ENCODE data around the gene EPC2.

Gene EPC2

GRCh38 chr2:148726228-148726627, 81.7 kb downstream of the EPC2 start:
- H3K4me3 ChIP-seq (ENCODE audit: low read length, poor library complexity, severe bottlenecking) = no peak overlapping the region
- no peak overlapping the region for H2AFZ ChIP-seq (ENCODE audit: low read length)
- no peak overlapping the region for H3K9ac ChIP-seq (ENCODE audit: low read depth, low read length, poor library complexity, severe bottlenecking)
- peaks cover 93% of the 10 kb centered on the region for H4K20me1 ChIP-seq (ENCODE audit: insufficient read depth, low read length, poor library complexity, severe bottlenecking)
- H3K4me1 ChIP-seq (ENCODE audit: insufficient read depth, low read length, poor library complexity, severe bottlenecking) = peaks cover 4% of the 10 kb centered on the region
- TF ChIP-seq EZH2phosphoT487 (IDR thresholded peaks at IDR 0.05; ENCODE audit: borderline replicate concordance) (no peak), CTCF (conservative IDR thresholded peaks at IDR 0.05; ENCODE audit: low read length) (no peak)
- H3K9me3 ChIP-seq (ENCODE audit: insufficient read depth, low read depth, low read length) = no peaks in the 10 kb centered on the region
- H3F3A ChIP-seq (ENCODE audit: low read depth) = no peaks in the 10 kb centered on the region
- H3K79me2 ChIP-seq (ENCODE audit: insufficient read depth, low read length) = peaks cover 91% of the 10 kb centered on the region
- H3K9me2 ChIP-seq (replicated peaks; ENCODE audit: low read depth, low read length) = no peaks in the 10 kb centered on the region
- H3K4me2 ChIP-seq (ENCODE audit: low read depth, low read length, poor library complexity, severe bottlenecking) = no peak overlapping the region
- peaks cover 5% of the 10 kb centered on the region; the same call in 1 of the 2 replicates for H3K36me3 ChIP-seq (ENCODE audit: insufficient read depth, low read length)
- H3K27me3 ChIP-seq (ENCODE audit: insufficient read depth, low read length, poor library complexity, severe bottlenecking) = no peaks in the 10 kb centered on the region

GRCh38 chr2:148730085-148730484, 85.5 kb downstream of the EPC2 start:
- Histone ChIP-seq H3K9ac (ENCODE audit: low read depth, low read length, poor library complexity, severe bottlenecking) (no peak overlapping the region), H3K4me2 (ENCODE audit: low read depth, low read length, poor library complexity, severe bottlenecking) (no peak overlapping the region), H2AFZ (ENCODE audit: low read length) (no peak overlapping the region), H3K4me1 (ENCODE audit: insufficient read depth, low read length, poor library complexity, severe bottlenecking) (peaks cover 4% of the 10 kb centered on the region), H4K20me1 (ENCODE audit: insufficient read depth, low read length, poor library complexity, severe bottlenecking) (peaks cover 83% of the 10 kb centered on the region), H3K9me2 (replicated peaks; ENCODE audit: low read depth, low read length) (no peaks in the 10 kb centered on the region), H3K9me3 (ENCODE audit: insufficient read depth, low read depth, low read length) (no peaks in the 10 kb centered on the region), H3K27me3 (ENCODE audit: insufficient read depth, low read length, poor library complexity, severe bottlenecking) (no peaks in the 10 kb centered on the region), H3F3A (ENCODE audit: low read depth) (no peaks in the 10 kb centered on the region), H3K4me3 (ENCODE audit: low read length, poor library complexity, severe bottlenecking) (no peak overlapping the region), H3K79me2 (ENCODE audit: insufficient read depth, low read length) (peaks cover 88% of the 10 kb centered on the region), H3K36me3 (ENCODE audit: insufficient read depth, low read length) (peaks cover 5% of the 10 kb centered on the region; the same call in 1 of the 2 replicates)
- no peak for TF ChIP-seq CTCF (conservative IDR thresholded peaks at IDR 0.05; ENCODE audit: low read length)
- TF ChIP-seq EZH2phosphoT487 (IDR thresholded peaks at IDR 0.05; ENCODE audit: borderline replicate concordance) = no peak

GRCh38 chr2:148737742-148738141, 93.2 kb downstream of the EPC2 start:
- Histone ChIP-seq H3K9me3 (ENCODE audit: insufficient read depth, low read depth, low read length) (no peaks in the 10 kb centered on the region), H3K9ac (ENCODE audit: low read depth, low read length, poor library complexity, severe bottlenecking) (no peak overlapping the region), H3K4me1 (ENCODE audit: insufficient read depth, low read length, poor library complexity, severe bottlenecking) (peaks cover 8% of the 10 kb centered on the region), H2AFZ (ENCODE audit: low read length) (no peak overlapping the region), H3K4me3 (ENCODE audit: low read length, poor library complexity, severe bottlenecking) (no peak overlapping the region), H3K36me3 (ENCODE audit: insufficient read depth, low read length) (no peaks in the 10 kb centered on the region; the same call in 1 of the 2 replicates), H3K4me2 (ENCODE audit: low read depth, low read length, poor library complexity, severe bottlenecking) (no peak overlapping the region), H3F3A (ENCODE audit: low read depth) (no peaks in the 10 kb centered on the region), H3K27me3 (ENCODE audit: insufficient read depth, low read length, poor library complexity, severe bottlenecking) (no peaks in the 10 kb centered on the region), H3K9me2 (replicated peaks; ENCODE audit: low read depth, low read length) (no peaks in the 10 kb centered on the region), H4K20me1 (ENCODE audit: insufficient read depth, low read length, poor library complexity, severe bottlenecking) (peaks cover 36% of the 10 kb centered on the region), H3K79me2 (ENCODE audit: insufficient read depth, low read length) (peaks cover 59% of the 10 kb centered on the region)
- TF ChIP-seq EZH2phosphoT487 (IDR thresholded peaks at IDR 0.05; ENCODE audit: borderline replicate concordance) (no peak), CTCF (conservative IDR thresholded peaks at IDR 0.05; ENCODE audit: low read length) (no peak)
